T-helper 1 cell treated with Interleukin-12 subunit alpha and Interleukin-12 subunit beta and Interleukin-4 antibody, amounts not matched to agents 30 ng/mL and 1 ng/mL, for 36 hours (primary cell): Measurements from ENCODE around the gene ABCB9. TPM values are rescaled to one million over a fixed set of nuclear protein-coding genes. Genes with fewer than 3 reads are reported as not detected.
"Not testable (repeated sequence)": the region's sequence is repeated elsewhere in the genome, so short reads cannot be mapped to it uniquely, and the experiment has no call there.

Experiments used
- intact Hi-C: fragments of 100-400 bp; cut with micrococcal nuclease; formaldehyde crosslinking; loops from one replicate; pipeline ENCODE4 v1.15.1; 2024
- total RNA-seq: library from RNA; stranded (reverse); gene quantifications from 2 replicates; pipeline ENCODE4 v1.2.3, GENCODE V29; 2022

ABCB9 gene
- total RNA-seq, 1 donor from 2014 or later: 7.1 TPM

- intact Hi-C loops: no loop called here
These were observed 21.4 kb downstream of the ABCB9 start for GRCh38 chr12:122944605-122945592.

DNA sequence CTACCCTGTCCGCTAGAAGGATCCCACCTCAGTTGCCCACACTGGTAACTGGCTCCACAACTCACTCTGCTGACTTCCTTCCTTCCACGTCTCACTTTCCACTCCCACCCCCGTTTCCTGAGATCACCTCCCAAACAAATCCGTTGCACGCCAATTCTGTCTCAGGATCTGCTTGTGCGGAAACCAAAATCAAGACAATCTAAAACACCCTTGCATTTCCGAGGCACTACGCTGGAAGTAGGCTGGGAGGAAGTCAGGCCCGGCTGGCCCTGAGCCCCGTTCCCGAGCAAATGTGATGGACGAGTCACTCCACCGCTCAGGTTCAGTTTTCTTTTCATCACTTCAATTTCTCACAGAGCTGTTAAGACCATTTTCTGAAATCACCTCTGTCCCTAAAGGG, 23.1 kb downstream of the ABCB9 start:
- intact Hi-C loops: no loop called here

DNA sequence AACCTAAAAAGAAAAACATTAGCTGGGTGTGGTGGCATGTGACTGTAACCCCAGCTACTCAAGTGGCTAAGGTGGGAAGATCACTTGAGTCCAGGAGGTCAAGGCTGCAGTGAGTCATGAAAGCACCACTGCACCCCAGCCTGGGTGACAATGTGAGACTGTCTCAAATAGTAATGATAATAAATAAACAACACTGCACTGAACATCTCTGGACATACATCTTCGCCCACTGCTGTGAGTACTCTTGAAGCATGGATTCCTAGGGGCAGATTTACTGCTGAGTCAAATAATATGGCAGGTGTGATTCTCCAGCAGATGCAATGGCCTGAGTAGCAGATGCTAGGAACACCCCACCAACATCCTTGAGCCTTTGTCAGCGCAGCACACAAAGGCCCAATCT, 23.6 kb downstream of the ABCB9 start:
- intact Hi-C loops: no loop called here

- intact Hi-C loops: not testable (repeated sequence)
These were observed 24.9 kb downstream of the ABCB9 start for GRCh38 chr12:122941351-122941750.

DNA sequence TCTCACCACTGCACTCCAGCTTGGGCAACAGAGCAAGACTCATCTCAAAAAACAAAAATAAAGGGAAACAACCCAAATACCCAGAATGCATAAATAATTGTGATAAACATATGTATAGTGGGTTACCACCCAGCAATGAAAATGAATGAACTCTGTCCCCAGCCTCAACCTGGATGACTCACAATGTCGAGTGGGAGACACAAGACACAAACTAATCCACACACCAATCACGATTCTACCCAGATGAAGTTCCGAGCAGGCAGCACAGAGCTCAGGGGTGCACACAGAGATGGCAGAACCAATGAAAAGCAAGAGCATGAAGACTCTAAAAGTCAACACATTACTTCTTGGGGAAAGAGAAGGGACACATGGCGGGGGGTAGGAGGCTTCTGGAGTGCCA, 27.1 kb downstream of the ABCB9 start:
- intact Hi-C loops: no loop called here

GRCh38 chr12:122937622-122938091, 28.6 kb downstream of the ABCB9 start:
- intact Hi-C loops: no loop called here

- intact Hi-C loops: no loop called here
These were observed 30.9 kb downstream of the ABCB9 start for GRCh38 chr12:122935318-122935717.

GRCh38 chr12:122934722-122935121, 31.5 kb downstream of the ABCB9 start:
- intact Hi-C loops: no loop called here

- intact Hi-C loops: no loop called here
These were observed 34.1 kb downstream of the ABCB9 start for GRCh38 chr12:122932207-122932606.

DNA sequence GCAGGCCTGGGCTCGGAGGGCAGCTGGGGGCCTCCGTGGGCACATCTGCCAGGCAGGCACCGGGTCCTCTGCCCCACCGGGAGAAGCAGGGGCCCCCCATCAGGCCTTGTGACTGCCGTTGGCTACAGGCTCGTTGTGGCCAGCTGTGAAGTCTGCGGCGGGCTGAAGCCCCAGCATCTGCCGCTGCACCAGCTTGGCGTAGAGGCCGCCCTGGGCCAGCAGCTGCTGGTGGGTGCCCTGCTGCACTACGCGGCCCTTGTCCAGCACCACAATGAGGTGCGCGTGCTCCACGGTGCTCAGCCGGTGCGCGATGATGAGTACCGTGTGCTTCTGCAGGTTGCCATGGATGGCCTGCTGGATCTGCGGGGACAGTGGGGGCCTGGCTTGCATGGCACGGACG, 36.5 kb downstream of the ABCB9 start:
- intact Hi-C loops: no loop called here

DNA sequence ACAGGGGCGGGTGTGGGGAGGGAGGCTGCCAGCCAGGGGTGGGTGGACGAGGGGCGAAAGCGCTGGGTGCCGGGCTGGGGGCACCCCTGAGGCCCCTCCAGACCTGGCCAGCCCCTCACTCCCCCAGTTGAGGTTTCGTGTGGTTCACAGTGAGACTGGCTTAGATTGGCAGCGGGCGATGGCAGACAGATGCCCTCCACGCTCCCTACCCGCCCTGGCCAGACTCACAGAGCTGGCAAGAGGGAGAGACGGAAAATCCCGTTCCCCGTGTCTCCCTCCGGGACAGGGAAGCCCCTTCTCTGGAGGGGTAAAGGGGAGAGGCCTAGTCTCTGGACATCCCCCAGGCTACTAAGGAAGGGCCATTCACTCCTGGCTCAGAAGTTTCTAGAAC, 37.1 kb downstream of the ABCB9 start:
- intact Hi-C loops: no loop called here

- intact Hi-C loops: no loop called here
These were observed 37.7 kb downstream of the ABCB9 start for GRCh38 chr12:122928404-122929147.

- intact Hi-C loops: no loop called here
These were observed 38.4 kb downstream of the ABCB9 start for GRCh38 chr12:122927756-122928403.

GRCh38 chr12:122921917-122922316, 44.3 kb downstream of the ABCB9 start:
- intact Hi-C loops: no loop called here

DNA sequence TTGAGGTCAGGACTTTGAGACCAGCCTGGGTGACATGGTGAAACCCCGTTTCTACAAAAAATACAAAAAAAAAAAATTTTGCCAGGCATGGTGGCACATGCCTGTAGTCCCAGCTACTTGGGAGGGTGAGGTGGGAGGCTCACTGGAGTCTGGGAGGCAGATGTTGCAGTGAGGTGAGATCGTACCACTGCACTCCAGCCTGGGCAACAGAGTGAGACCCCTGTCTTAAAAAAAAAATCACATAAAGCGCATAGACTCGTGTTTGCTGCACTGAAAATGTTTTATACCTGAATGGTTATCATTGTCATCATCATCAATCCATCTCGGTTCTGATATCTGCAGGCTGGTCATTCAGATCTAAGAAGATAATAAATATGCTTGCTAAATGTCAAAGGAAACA, 45.6 kb downstream of the ABCB9 start:
- intact Hi-C loops: no loop called here

DNA sequence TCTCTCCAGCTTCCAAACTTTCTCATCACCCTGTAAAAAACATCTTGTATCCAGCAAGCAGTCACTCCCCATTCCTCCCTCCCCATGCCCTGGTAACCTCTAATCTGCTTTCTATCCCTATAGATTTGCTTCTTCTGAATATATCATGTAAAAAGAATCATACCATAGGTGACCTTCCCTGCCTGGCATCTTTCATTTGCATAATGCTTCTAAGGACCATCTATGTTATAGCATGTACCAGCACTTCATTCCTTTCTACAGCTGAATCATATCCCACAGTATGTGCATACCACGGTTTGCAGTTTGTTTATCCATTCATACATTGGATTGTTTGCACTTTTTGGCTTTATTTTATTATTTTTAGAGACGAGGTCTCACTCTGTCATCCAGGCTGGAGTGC, 47.4 kb downstream of the ABCB9 start:
- intact Hi-C loops: no loop called here

GRCh38 chr12:122917507-122918121, 48.6 kb downstream of the ABCB9 start:
- intact Hi-C loops: no loop called here

DNA sequence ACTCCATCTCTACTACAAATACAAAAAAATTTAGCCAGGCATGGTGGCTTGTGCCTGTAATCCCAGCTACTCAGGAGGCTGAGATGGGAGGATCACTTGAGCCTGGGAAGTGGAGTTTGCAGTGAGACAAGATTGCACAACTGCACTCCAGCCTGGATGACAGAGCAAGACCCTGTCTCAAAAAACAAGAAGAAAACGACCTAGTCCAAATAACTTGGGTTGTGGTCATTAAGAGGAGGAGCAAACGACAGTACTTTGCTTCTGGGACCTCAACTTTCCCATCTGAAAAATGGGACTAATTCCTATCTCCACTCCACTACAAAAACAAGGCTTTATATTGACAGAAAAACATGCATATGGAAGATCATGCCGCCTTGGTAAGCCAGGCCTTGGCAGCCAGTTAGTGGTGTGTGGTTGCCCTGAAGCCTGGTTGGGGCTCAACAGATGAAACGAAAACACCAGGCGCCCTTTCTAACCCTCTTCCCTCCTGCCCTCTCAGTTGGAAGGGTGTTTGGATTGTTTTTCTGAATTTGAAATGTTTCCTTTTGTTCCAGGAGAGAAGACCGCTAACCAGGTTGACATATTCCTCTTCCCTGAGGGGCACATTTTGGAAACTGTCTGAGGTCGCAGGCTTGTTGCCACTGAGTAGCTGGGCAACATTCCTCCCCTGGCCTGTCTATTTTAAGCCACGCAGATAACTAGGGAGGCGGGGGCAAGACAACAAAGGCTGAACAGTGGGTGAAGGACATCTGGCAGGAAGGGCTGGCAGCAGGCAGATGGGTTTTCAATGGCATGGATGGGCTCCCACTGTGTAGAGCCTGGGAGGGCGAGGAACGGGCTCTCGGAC, 56.6 kb downstream of the ABCB9 start:
- intact Hi-C loops: no loop called here

- intact Hi-C loops: no loop called here
These were observed 57.3 kb downstream of the ABCB9 start for GRCh38 chr12:122908915-122909314.

GRCh38 chr12:122905258-122905657, 61.0 kb downstream of the ABCB9 start:
- intact Hi-C loops: not testable (repeated sequence)

GRCh38 chr12:122903693-122904034, 62.6 kb downstream of the ABCB9 start:
- intact Hi-C loops: no loop called here
